MCF 10A (cell line): Measurements from ENCODE around the gene LNX1. TPM values are rescaled to one million over a fixed set of nuclear protein-coding genes. Genes with fewer than 3 reads are reported as not detected.

Experiments
- BruUV-seq: library from RNA; stranded (reverse); fragments of 400-500 nt; replicated peaks from 2 replicates; lab custom pipeline; 2021; lab: Mats Ljungman, UMichigan
- CTCF ChIA-PET: fragments of 300-600 bp; sonication (Branson Sonifier 250); formaldehyde crosslinking; extraction: SDS; loops from one replicate; lab custom pipeline; 2021; ENCODE audit warnings: antibody characterized with exemption, inconsistent platforms; lab: Yijun Ruan, JAX
- POLR2A ChIA-PET: fragments of 300-600, 350-650 bp; sonication (Branson Sonifier 250); formaldehyde crosslinking; extraction: SDS; loops from one replicate; lab custom pipeline; 2020; ENCODE audit warnings: antibody characterized with exemption, inconsistent platforms; lab: Yijun Ruan, JAX
- DNase-seq: peaks from one replicate; pipeline ENCODE4 v3.0.0-alpha.2; 2018; ENCODE audit not compliant: unreplicated experiment
- H3K27ac Mint-ChIP-seq: one replicate; pipeline ENCODE4 v1.8.0; 2022; ENCODE audit warnings: mild to moderate bottlenecking, low read depth, mixed read lengths; ENCODE audit not compliant: unreplicated experiment
- H3K27me3 Mint-ChIP-seq: one replicate; pipeline ENCODE4 v1.8.0; 2022; ENCODE audit warnings: mixed read lengths; ENCODE audit not compliant: insufficient read depth, unreplicated experiment
- H3K36me3 Mint-ChIP-seq: one replicate; pipeline ENCODE4 v1.8.0; 2022; ENCODE audit warnings: mild to moderate bottlenecking, moderate library complexity, mixed read lengths; ENCODE audit not compliant: insufficient read depth, unreplicated experiment
- H3K4me1 Mint-ChIP-seq: one replicate; pipeline ENCODE4 v1.8.0; 2022; ENCODE audit warnings: mixed read lengths; ENCODE audit not compliant: insufficient read depth, unreplicated experiment
- H3K4me3 Mint-ChIP-seq: one replicate; pipeline ENCODE4 v1.8.0; 2022; ENCODE audit warnings: mild to moderate bottlenecking, moderate library complexity, mixed read lengths; ENCODE audit not compliant: unreplicated experiment
- H3K9me3 Mint-ChIP-seq: one replicate; pipeline ENCODE4 v1.8.0; 2022; ENCODE audit warnings: mixed read lengths; ENCODE audit not compliant: unreplicated experiment
- CTCF ChIP-seq: fragments of 200-600 bp; IDR thresholded peaks from one replicate; pipeline ENCODE4 v1.8.0; 2022; ENCODE audit warnings: antibody characterized with exemption, mild to moderate bottlenecking; ENCODE audit not compliant: unreplicated experiment
- intact Hi-C: fragments of 100-400 bp; cut with micrococcal nuclease; formaldehyde crosslinking; loops from 2 replicates; pipeline ENCODE4 v1.14.1; 2022
- total RNA-seq: library from RNA; stranded (reverse); gene quantifications from 2 replicates; pipeline ENCODE4 v1.2.3, GENCODE V29; 2022

LNX1 gene
- total RNA-seq, 1 experiment from 2014 or later = not detected

GRCh38 chr4:53551958-53552357 lies 39.3 kb downstream of the LNX1 start:
- H3K9me3 Mint-ChIP-seq = no peaks in the 10 kb centered on the region
- H3K27me3 Mint-ChIP-seq = no peaks in the 10 kb centered on the region
- BruUV-seq = no TSS peak
- no peak overlapping the region for H3K27ac Mint-ChIP-seq
- H3K4me1 Mint-ChIP-seq = peaks cover 24% of the 10 kb centered on the region
- intact Hi-C loops = no loop called here
- TF ChIP-seq CTCF = no peak
- no peaks in the 10 kb centered on the region for H3K36me3 Mint-ChIP-seq
- ChIA-PET CTCF (interaction anchor here (0.7 kb wide), 2 partner anchors 23 to 61 kb away, joined by 3 read pairs; no protein-coding TSS in a partner anchor), POLR2A (interaction anchor here (0.7 kb wide), 1 partner anchor 10 kb away, joined by 3 read pairs; no protein-coding TSS in a partner anchor)
- no peak overlapping the region for H3K4me3 Mint-ChIP-seq
- DNase-seq = no peak

GRCh38 chr4:53551281-53551864 lies 39.9 kb downstream of the LNX1 start:
- BruUV-seq = no TSS peak
- POLR2A ChIA-PET = interaction anchor here (0.7 kb wide), 1 partner anchor 10 kb away, joined by 3 read pairs; no protein-coding TSS in a partner anchor
- H3K4me1 Mint-ChIP-seq = peaks cover 24% of the 10 kb centered on the region
- no peak overlapping the region for H3K27ac Mint-ChIP-seq
- DNase-seq = no peak
- H3K27me3 Mint-ChIP-seq = no peaks in the 10 kb centered on the region
- no peaks in the 10 kb centered on the region for H3K36me3 Mint-ChIP-seq
- CTCF ChIA-PET = interaction anchor here (0.7 kb wide), 1 partner anchor 460 kb away, joined by 4 read pairs; no protein-coding TSS in a partner anchor
- intact Hi-C loops = no loop called here
- no peaks in the 10 kb centered on the region for H3K9me3 Mint-ChIP-seq
- TF ChIP-seq CTCF = no peak
- H3K4me3 Mint-ChIP-seq = no peak overlapping the region

DNA sequence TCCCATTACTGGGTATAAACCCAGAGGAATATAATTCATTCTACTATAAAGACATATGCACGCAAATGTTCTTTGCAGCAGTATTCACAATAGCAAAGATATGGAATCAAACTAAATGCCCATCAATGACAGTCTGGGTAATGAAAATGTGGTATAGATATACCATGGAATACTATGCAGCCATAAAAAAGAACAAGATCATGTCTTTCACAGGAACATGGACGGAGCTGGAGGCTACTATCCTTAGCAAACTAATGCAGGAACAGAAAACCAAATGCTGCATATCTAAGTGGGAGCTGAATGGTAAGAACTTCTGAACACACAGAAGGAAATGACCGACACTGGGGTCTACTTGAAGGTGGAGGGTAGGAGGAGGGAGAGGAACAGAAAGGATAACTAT lies 42.6 kb downstream of the LNX1 start:
- BruUV-seq = no TSS peak
- POLR2A ChIA-PET = interaction anchor here (0.7 kb wide), 1 partner anchor 10 kb away, joined by 3 read pairs; no protein-coding TSS in a partner anchor
- DNase-seq = no peak
- Mint-ChIP-seq H3K27me3 (no peaks in the 10 kb centered on the region), H3K36me3 (no peaks in the 10 kb centered on the region), H3K4me1 (peaks cover 6% of the 10 kb centered on the region), H3K9me3 (no peaks in the 10 kb centered on the region), H3K4me3 (no peak overlapping the region), H3K27ac (no peak overlapping the region)
- CTCF ChIA-PET = interaction anchor here (0.6 to 0.8 kb wide), 2 partner anchors 19 to 566 kb away, joined by 3 read pairs; no protein-coding TSS in a partner anchor
- TF ChIP-seq CTCF = no peak
- intact Hi-C loops = no loop called here

DNA sequence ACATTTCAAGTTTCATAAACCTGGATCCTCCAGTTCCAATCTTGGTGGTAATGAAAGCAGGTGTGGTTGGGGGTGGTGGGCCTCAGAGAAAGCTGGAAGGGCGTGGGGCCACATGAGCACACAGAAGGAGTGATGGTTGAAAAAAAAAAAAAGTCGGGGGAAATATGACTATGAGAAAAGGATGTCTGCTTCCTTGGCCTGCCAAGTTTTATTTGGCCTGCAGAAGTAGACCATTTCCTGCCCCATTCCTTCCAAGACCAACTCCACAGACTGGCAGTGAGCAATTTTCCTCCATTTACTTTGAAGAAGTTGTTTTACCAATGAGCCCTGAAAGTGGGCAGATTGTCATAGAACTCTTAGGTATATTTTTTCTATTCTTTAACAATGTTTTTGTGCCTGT lies 43.3 kb downstream of the LNX1 start:
- H3K36me3 Mint-ChIP-seq = no peaks in the 10 kb centered on the region
- DNase-seq = no peak
- no peak overlapping the region for H3K27ac Mint-ChIP-seq
- no peak for TF ChIP-seq CTCF
- H3K9me3 Mint-ChIP-seq = no peaks in the 10 kb centered on the region
- BruUV-seq = no TSS peak
- H3K27me3 Mint-ChIP-seq = no peaks in the 10 kb centered on the region
- CTCF ChIA-PET = interaction anchor here (1.5 kb wide), 1 partner anchor 24 kb away, joined by 3 read pairs; no protein-coding TSS in a partner anchor
- POLR2A ChIA-PET = no interaction called here
- intact Hi-C loops = no loop called here
- peaks cover 6% of the 10 kb centered on the region for H3K4me1 Mint-ChIP-seq
- no peak overlapping the region for H3K4me3 Mint-ChIP-seq
